HEK293 (cell line): ENCODE results near the gene OR2L2.

Experiments
- CTCF ChIA-PET: fragments of 350-600 bp; formaldehyde crosslinking; extraction: SDS; loops from one replicate; lab custom pipeline; 2021; ENCODE audit warnings: antibody characterized with exemption; lab: Yijun Ruan, JAX
- POLR2A ChIA-PET: fragments of 300-600 bp; formaldehyde crosslinking; extraction: SDS; loops from one replicate; lab custom pipeline; 2020; ENCODE audit warnings: antibody characterized with exemption, inconsistent platforms; lab: Yijun Ruan, JAX
- H3K27ac ChIP-seq: fragments of 200-500 bp; sonication (Bioruptor generic); 2 replicates; pipeline ENCODE4 v1.5.1; 2014; ENCODE audit warnings: low read depth, low read length, control low read depth, inconsistent platforms; ENCODE audit errors: extremely low read depth
- H3K36me3 ChIP-seq, 2 experiments: fragments of 200-500 bp in 1 of 2; sonication (Bioruptor generic) in 1 of 2; 1 replicate in 1 of 2; 2 replicates in 1 of 2; pipeline ENCODE4 v1.5.1; 2014 to 2017; ENCODE audit warnings: inconsistent platforms in 2 of 2, low read length in 2 of 2; ENCODE audit not compliant: control insufficient read depth in 2 of 2, insufficient read depth in 1 of 2
- H3K4me1 ChIP-seq: fragments of 200-500 bp; sonication (Bioruptor generic); 2 replicates; pipeline ENCODE4 v1.5.1; 2014; ENCODE audit warnings: mild to moderate bottlenecking, low read length, inconsistent platforms; ENCODE audit not compliant: control insufficient read depth, insufficient read depth
- H3K4me3 ChIP-seq: 2 replicates; pipeline ENCODE4 v1.5.1; 2011; ENCODE audit warnings: low read depth, mild to moderate bottlenecking, control low read depth, low read length, moderate library complexity
- H3K9me3 ChIP-seq: fragments of 200-500 bp; sonication (Bioruptor generic); 2 replicates; pipeline ENCODE4 v1.5.1; 2014; ENCODE audit warnings: low read depth, low read length, inconsistent platforms; ENCODE audit not compliant: control insufficient read depth, insufficient read depth
- HOXD13 ChIP-seq: sonication (generic); formaldehyde crosslinking; IDR thresholded peaks from 2 replicates; pipeline ENCODE4 v1.8.0; 2022; ENCODE audit warnings: missing genetic modification reagents, borderline replicate concordance
- YY2 ChIP-seq: fragments of 450-650 bp; formaldehyde crosslinking; IDR thresholded peaks from 2 replicates; pipeline ENCODE4 v1.5.1; 2016; ENCODE audit warnings: missing biosample characterization, missing genetic modification characterization
- ZFHX2 ChIP-seq: fragments of 450-650 bp; formaldehyde crosslinking; conservative IDR thresholded peaks from 2 replicates; pipeline ENCODE4 v1.5.1; 2016; ENCODE audit warnings: missing biosample characterization, missing genetic modification characterization
- ZIC2 ChIP-seq: fragments of 450-650 bp; formaldehyde crosslinking; IDR thresholded peaks from 2 replicates; pipeline ENCODE4 v1.5.1; 2016; ENCODE audit warnings: missing biosample characterization, missing genetic modification characterization
- ZNF184 ChIP-seq: fragments of 450-650 bp; IDR thresholded peaks from 2 replicates; pipeline ENCODE4 v1.5.1; 2018; ENCODE audit warnings: missing biosample characterization, mild to moderate bottlenecking, missing genetic modification characterization
- ZNF214 ChIP-seq: fragments of 450-650 bp; formaldehyde crosslinking; IDR thresholded peaks from 2 replicates; pipeline ENCODE4 v1.5.1; 2017; ENCODE audit warnings: missing biosample characterization, mild to moderate bottlenecking, missing genetic modification characterization, borderline replicate concordance
- ZNF23 ChIP-seq: fragments of 450-650 bp; formaldehyde crosslinking; IDR thresholded peaks from 2 replicates; pipeline ENCODE4 v1.5.1; 2016; ENCODE audit warnings: missing biosample characterization, missing genetic modification characterization, borderline replicate concordance
- ZNF248 ChIP-seq: fragments of 450-650 bp; formaldehyde crosslinking; IDR thresholded peaks from 2 replicates; pipeline ENCODE4 v1.5.1; 2017; ENCODE audit warnings: missing biosample characterization, missing genetic modification characterization
- ZNF274 ChIP-seq, 2 experiments: fragments of 200-500 bp in 1 of 2; fragments of 450-650 bp in 1 of 2; sonication (Bioruptor generic) in 1 of 2; formaldehyde crosslinking in 1 of 2; IDR thresholded peaks; 2 replicates each; pipeline versions ENCODE4 v1.5.1 to v1.6.1; 2014 to 2016; ENCODE audit warnings: borderline replicate concordance in 1 of 2, inconsistent platforms in 1 of 2, low read length in 1 of 2, missing biosample characterization in 1 of 2, missing genetic modification characterization in 1 of 2
- ZNF311 ChIP-seq: fragments of 450-650 bp; formaldehyde crosslinking; IDR thresholded peaks from 2 replicates; pipeline ENCODE4 v1.5.1; 2017; ENCODE audit warnings: missing biosample characterization, missing genetic modification characterization, borderline replicate concordance
- ZNF423 ChIP-seq: fragments of 450-650 bp; formaldehyde crosslinking; IDR thresholded peaks from 2 replicates; pipeline ENCODE4 v1.5.1; 2016; ENCODE audit warnings: missing biosample characterization, missing genetic modification characterization
- ZNF600 ChIP-seq: fragments of 450-650 bp; formaldehyde crosslinking; IDR thresholded peaks from 2 replicates; pipeline ENCODE4 v1.5.1; 2016; ENCODE audit warnings: missing biosample characterization, missing genetic modification characterization
- ZNF791 ChIP-seq: fragments of 450-650 bp; formaldehyde crosslinking; IDR thresholded peaks from 2 replicates; pipeline ENCODE4 v1.5.1; 2016; ENCODE audit warnings: missing biosample characterization, missing genetic modification characterization
- ZNF843 ChIP-seq: fragments of 450-650 bp; formaldehyde crosslinking; IDR thresholded peaks from 2 replicates; pipeline ENCODE4 v1.5.1; 2016; ENCODE audit warnings: missing biosample characterization, missing genetic modification characterization
- TF ChIP-seq, protein P1 (sequence below): fragments of 450-650 bp; formaldehyde crosslinking; conservative IDR thresholded peaks from 2 replicates; pipeline ENCODE4 v1.5.1; 2016; ENCODE audit warnings: low read depth, missing biosample characterization, missing genetic modification characterization
- TF ChIP-seq, protein P2 (sequence below): fragments of 450-650 bp; formaldehyde crosslinking; IDR thresholded peaks from 2 replicates; pipeline ENCODE4 v1.5.1; 2016; ENCODE audit warnings: missing biosample characterization, missing genetic modification characterization, borderline replicate concordance
- TF ChIP-seq, protein P3 (sequence below): fragments of 450-650 bp; formaldehyde crosslinking; IDR thresholded peaks from 2 replicates; pipeline ENCODE4 v1.5.1; 2016; ENCODE audit warnings: missing biosample characterization, missing genetic modification characterization, low read depth
- TF ChIP-seq, protein P4 (sequence below): fragments of 450-650 bp; IDR thresholded peaks from 2 replicates; pipeline ENCODE4 v1.5.1; 2018; ENCODE audit warnings: missing biosample characterization, mild to moderate bottlenecking, missing genetic modification characterization
- TF ChIP-seq, protein P5 (sequence below): fragments of 450-650 bp; formaldehyde crosslinking; IDR thresholded peaks from 2 replicates; pipeline ENCODE4 v1.5.1; 2016; ENCODE audit warnings: missing biosample characterization, missing genetic modification characterization

Gene OR2L2

DNA sequence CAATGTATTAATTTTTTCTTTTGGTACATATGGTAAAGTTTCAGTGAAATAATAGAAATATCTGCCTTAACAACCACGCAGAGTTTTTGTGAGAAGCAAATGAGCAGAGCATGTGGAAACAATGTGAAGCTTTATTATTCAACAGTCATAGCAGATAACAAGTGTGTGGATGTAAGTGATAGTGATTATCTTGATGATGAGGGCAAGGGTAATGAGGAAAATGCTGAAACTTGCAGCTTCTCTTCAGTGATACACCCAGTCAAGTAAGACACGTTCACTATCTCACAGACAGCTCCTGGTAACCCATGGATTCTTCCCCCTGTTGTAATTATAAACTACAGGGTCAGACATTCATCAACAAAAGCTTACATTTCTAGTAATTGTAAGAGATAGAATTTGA is 31.1 kb upstream of the OR2L2 start:
- POLR2A ChIA-PET: no interaction called here

DNA sequence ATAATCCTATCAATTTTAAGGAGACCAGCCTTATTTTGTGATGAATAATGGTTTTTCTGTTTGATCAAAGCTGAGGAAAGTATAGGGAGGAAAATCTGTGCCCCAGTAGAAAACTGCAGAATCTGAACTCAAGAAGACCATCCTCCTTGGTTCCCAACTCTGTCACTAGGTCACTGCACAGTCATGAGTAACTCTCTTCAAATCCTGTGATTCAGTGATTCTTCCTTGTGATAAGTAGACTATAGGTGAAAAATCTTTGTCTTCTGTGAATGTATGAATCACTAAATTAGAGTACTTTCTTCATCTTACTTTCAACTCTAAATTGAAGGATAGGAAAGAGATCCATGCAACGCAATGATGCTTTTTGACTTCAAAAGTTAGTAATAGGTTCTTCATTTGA is 29.7 kb upstream of the OR2L2 start:
- POLR2A ChIA-PET: no interaction called here
- H3K9me3 ChIP-seq: no peaks in the 10 kb centered on the region
- CTCF ChIA-PET: no interaction called here
- no peak overlapping the region for H3K4me3 ChIP-seq
- H3K27ac ChIP-seq: no peak overlapping the region
- H3K4me1 ChIP-seq: no peaks in the 10 kb centered on the region
- no peaks in the 10 kb centered on the region for H3K36me3 ChIP-seq
- TF ChIP-seq ZFHX2 (no peak), HOXD13 (no peak), ZNF184 (tag by site-specific recombination) (no peak), ZNF600 (tag by site-specific recombination) (no peak), ZNF274 (IDR thresholded peaks at IDR 0.05; ENCODE audit: low read length) (no peak), ZNF274 (tag by site-specific recombination; IDR thresholded peaks at IDR 0.05; ENCODE audit: borderline replicate concordance) (no peak), ZNF214 (tag by site-specific recombination) (no peak), ZNF843 (tag by site-specific recombination) (no peak), ZNF248 (tag by site-specific recombination) (no peak), ZNF423 (tag by site-specific recombination) (no peak), ZNF23 (tag by site-specific recombination) (no peak), ZNF311 (no peak)
- TF ChIP-seq, protein P1, sequence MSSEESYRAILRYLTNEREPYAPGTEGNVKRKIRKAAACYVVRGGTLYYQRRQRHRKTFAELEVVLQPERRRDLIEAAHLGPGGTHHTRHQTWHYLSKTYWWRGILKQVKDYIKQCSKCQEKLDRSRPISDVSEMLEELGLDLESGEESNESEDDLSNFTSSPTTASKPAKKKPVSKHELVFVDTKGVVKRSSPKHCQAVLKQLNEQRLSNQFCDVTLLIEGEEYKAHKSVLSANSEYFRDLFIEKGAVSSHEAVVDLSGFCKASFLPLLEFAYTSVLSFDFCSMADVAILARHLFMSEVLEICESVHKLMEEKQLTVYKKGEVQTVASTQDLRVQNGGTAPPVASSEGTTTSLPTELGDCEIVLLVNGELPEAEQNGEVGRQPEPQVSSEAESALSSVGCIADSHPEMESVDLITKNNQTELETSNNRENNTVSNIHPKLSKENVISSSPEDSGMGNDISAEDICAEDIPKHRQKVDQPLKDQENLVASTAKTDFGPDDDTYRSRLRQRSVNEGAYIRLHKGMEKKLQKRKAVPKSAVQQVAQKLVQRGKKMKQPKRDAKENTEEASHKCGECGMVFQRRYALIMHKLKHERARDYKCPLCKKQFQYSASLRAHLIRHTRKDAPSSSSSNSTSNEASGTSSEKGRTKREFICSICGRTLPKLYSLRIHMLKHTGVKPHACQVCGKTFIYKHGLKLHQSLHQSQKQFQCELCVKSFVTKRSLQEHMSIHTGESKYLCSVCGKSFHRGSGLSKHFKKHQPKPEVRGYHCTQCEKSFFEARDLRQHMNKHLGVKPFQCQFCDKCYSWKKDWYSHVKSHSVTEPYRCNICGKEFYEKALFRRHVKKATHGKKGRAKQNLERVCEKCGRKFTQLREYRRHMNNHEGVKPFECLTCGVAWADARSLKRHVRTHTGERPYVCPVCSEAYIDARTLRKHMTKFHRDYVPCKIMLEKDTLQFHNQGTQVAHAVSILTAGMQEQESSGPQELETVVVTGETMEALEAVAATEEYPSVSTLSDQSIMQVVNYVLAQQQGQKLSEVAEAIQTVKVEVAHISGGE: no peak
- TF ChIP-seq, protein P2, sequence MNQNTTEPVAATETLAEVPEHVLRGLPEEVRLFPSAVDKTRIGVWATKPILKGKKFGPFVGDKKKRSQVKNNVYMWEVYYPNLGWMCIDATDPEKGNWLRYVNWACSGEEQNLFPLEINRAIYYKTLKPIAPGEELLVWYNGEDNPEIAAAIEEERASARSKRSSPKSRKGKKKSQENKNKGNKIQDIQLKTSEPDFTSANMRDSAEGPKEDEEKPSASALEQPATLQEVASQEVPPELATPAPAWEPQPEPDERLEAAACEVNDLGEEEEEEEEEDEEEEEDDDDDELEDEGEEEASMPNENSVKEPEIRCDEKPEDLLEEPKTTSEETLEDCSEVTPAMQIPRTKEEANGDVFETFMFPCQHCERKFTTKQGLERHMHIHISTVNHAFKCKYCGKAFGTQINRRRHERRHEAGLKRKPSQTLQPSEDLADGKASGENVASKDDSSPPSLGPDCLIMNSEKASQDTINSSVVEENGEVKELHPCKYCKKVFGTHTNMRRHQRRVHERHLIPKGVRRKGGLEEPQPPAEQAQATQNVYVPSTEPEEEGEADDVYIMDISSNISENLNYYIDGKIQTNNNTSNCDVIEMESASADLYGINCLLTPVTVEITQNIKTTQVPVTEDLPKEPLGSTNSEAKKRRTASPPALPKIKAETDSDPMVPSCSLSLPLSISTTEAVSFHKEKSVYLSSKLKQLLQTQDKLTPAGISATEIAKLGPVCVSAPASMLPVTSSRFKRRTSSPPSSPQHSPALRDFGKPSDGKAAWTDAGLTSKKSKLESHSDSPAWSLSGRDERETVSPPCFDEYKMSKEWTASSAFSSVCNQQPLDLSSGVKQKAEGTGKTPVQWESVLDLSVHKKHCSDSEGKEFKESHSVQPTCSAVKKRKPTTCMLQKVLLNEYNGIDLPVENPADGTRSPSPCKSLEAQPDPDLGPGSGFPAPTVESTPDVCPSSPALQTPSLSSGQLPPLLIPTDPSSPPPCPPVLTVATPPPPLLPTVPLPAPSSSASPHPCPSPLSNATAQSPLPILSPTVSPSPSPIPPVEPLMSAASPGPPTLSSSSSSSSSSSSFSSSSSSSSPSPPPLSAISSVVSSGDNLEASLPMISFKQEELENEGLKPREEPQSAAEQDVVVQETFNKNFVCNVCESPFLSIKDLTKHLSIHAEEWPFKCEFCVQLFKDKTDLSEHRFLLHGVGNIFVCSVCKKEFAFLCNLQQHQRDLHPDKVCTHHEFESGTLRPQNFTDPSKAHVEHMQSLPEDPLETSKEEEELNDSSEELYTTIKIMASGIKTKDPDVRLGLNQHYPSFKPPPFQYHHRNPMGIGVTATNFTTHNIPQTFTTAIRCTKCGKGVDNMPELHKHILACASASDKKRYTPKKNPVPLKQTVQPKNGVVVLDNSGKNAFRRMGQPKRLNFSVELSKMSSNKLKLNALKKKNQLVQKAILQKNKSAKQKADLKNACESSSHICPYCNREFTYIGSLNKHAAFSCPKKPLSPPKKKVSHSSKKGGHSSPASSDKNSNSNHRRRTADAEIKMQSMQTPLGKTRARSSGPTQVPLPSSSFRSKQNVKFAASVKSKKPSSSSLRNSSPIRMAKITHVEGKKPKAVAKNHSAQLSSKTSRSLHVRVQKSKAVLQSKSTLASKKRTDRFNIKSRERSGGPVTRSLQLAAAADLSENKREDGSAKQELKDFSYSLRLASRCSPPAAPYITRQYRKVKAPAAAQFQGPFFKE: no peak
- TF ChIP-seq, protein P3, sequence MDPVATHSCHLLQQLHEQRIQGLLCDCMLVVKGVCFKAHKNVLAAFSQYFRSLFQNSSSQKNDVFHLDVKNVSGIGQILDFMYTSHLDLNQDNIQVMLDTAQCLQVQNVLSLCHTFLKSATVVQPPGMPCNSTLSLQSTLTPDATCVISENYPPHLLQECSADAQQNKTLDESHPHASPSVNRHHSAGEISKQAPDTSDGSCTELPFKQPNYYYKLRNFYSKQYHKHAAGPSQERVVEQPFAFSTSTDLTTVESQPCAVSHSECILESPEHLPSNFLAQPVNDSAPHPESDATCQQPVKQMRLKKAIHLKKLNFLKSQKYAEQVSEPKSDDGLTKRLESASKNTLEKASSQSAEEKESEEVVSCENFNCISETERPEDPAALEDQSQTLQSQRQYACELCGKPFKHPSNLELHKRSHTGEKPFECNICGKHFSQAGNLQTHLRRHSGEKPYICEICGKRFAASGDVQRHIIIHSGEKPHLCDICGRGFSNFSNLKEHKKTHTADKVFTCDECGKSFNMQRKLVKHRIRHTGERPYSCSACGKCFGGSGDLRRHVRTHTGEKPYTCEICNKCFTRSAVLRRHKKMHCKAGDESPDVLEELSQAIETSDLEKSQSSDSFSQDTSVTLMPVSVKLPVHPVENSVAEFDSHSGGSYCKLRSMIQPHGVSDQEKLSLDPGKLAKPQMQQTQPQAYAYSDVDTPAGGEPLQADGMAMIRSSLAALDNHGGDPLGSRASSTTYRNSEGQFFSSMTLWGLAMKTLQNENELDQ: no peak
- TF ChIP-seq, protein P4, sequence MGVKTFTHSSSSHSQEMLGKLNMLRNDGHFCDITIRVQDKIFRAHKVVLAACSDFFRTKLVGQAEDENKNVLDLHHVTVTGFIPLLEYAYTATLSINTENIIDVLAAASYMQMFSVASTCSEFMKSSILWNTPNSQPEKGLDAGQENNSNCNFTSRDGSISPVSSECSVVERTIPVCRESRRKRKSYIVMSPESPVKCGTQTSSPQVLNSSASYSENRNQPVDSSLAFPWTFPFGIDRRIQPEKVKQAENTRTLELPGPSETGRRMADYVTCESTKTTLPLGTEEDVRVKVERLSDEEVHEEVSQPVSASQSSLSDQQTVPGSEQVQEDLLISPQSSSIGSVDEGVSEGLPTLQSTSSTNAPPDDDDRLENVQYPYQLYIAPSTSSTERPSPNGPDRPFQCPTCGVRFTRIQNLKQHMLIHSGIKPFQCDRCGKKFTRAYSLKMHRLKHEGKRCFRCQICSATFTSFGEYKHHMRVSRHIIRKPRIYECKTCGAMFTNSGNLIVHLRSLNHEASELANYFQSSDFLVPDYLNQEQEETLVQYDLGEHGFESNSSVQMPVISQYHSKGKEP (tag by site-specific recombination): no peak
- TF ChIP-seq, protein P5, sequence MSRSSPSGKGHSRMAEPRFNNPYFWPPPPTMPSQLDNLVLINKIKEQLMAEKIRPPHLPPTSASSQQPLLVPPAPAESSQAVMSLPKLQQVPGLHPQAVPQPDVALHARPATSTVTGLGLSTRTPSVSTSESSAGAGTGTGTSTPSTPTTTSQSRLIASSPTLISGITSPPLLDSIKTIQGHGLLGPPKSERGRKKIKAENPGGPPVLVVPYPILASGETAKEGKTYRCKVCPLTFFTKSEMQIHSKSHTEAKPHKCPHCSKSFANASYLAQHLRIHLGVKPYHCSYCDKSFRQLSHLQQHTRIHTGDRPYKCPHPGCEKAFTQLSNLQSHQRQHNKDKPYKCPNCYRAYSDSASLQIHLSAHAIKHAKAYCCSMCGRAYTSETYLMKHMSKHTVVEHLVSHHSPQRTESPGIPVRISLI (tag by site-specific recombination): no peak

More for the DNA sequence above, 31.1 kb upstream of the OR2L2 start:
- CTCF ChIA-PET: no interaction called here
- H3K9me3 ChIP-seq: no peaks in the 10 kb centered on the region
- H3K4me1 ChIP-seq: no peaks in the 10 kb centered on the region
- H3K4me3 ChIP-seq: no peak overlapping the region
- H3K36me3 ChIP-seq: no peaks in the 10 kb centered on the region
- no peak overlapping the region for H3K27ac ChIP-seq
- TF ChIP-seq ZNF423 (tag by site-specific recombination): no peak
- TF ChIP-seq YY2: no peak
- no peak for TF ChIP-seq ZNF791
- no peak for TF ChIP-seq ZIC2
- TF ChIP-seq, all 188 proteins: peak for 0
